Right atrium auricular region (tissue), 2 donors: ENCODE measurements around the gene KANK4. TPM values are rescaled to one million over a fixed set of nuclear protein-coding genes. Genes with fewer than 3 reads are reported as not detected.

ENCODE experiments used
- DNase-seq: peaks from one replicate; pipeline ENCODE4 v3.0.0-alpha.2; 2019; ENCODE audit warnings: low spot score
- H3K27ac ChIP-seq, 2 donors: fragments of 200-600 bp; sonication (generic); 1 replicate in 1 of 2; 2 replicates in 1 of 2; pipeline ENCODE4 v1.5.1; 2016 to 2019
- H3K27me3 ChIP-seq, 2 donors: fragments of 200-600 bp; sonication (generic); one replicate each; pipeline versions ENCODE4 v1.5.1 to v1.6.0; 2017 to 2019
- H3K36me3 ChIP-seq: fragments of 200-600 bp; sonication (generic); one replicate; pipeline ENCODE4 v1.5.1; 2016
- H3K4me1 ChIP-seq, 2 donors: fragments of 200-600 bp; sonication (generic); one replicate each; pipeline versions ENCODE4 v1.5.1 to v1.6.0; 2017 to 2019
- H3K4me3 ChIP-seq, 2 donors: fragments of 200-600 bp; sonication (generic); 1 replicate in 1 of 2; 2 replicates in 1 of 2; pipeline ENCODE4 v1.5.1; 2017 to 2019; ENCODE audit warnings: mild to moderate bottlenecking in 1 of 2, moderate library complexity in 1 of 2
- H3K9me3 ChIP-seq, 2 donors: fragments of 200-600 bp; sonication (generic); one replicate each; pipeline ENCODE4 v1.5.1; 2019
- total RNA-seq, 2 donors: library from RNA; depleted of rRNA; stranded (reverse); fragments of >200 nt; gene quantifications; one replicate each; pipeline ENCODE4 v1.1.0, GENCODE V29; 2016
- TF ChIP-seq, protein P1 (sequence below), 2 donors: fragments of 200-600 bp; sonication (generic); IDR thresholded peaks; one replicate each; pipeline ENCODE4 v1.5.1; 2019; ENCODE audit warnings: antibody characterized with exemption in 2 of 2

The KANK4 gene
- total RNA-seq: under 1 TPM; 0.12 to 0.63 TPM

DNA sequence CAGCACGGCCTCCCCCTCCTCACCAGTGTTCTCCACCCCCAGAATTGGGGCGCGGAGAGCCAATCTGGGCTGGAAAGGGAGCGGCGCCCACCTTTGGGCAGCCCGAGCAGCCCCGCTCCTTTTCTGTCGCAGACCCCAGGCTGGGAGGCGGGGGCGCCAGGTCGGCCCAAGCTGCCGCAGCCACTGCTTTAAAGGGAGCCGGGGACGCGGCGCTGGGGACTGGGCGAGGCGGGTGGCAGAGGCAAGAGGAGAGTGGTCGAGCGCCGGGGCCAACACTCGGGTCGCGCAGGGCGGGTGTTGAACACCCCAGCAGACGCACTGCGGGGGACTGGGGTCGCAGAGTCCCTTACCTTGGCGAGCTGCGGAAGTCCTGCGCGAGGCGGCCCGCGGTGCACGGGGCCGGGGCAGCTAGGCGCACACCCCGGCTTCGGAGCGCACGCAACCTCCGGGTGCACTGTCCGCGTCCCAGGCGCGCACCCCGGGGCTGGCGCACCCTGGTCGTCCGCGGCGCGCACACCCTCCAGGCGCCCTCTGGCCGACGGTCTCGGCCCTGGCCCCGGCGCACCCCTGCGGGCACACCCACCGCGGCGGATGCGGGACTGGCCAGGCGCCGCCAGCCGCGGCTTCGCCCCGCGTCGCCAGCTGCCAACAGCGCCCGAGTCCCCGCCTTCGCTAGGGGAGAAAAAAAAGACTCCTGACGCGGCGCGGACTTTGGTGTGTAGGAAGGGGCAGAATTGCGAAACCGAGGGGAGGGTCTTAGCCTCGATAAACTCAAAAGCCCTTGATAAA, at the start of gene KANK4:
Gene KANK4, minus strand, starts transcription at position 679 of the 789 bp plus-strand sequence. CDS start 37,870 bp downstream, outside the sequence.
- Histone ChIP-seq H3K27me3 (peaks cover 0 to 10% of the 10 kb centered on the region in 2 donors), H3K4me1 (peaks cover 0 to 13% of the 10 kb centered on the region in 2 donors), H3K9me3 (no peaks in the 10 kb centered on the region), H3K4me3 (peak within 1 kb of the TSS; percentile 23 to 47), H3K27ac (no peak within 1 kb of the TSS), H3K36me3 (no peaks in the 10 kb centered on the region)
- TF ChIP-seq, protein P1, sequence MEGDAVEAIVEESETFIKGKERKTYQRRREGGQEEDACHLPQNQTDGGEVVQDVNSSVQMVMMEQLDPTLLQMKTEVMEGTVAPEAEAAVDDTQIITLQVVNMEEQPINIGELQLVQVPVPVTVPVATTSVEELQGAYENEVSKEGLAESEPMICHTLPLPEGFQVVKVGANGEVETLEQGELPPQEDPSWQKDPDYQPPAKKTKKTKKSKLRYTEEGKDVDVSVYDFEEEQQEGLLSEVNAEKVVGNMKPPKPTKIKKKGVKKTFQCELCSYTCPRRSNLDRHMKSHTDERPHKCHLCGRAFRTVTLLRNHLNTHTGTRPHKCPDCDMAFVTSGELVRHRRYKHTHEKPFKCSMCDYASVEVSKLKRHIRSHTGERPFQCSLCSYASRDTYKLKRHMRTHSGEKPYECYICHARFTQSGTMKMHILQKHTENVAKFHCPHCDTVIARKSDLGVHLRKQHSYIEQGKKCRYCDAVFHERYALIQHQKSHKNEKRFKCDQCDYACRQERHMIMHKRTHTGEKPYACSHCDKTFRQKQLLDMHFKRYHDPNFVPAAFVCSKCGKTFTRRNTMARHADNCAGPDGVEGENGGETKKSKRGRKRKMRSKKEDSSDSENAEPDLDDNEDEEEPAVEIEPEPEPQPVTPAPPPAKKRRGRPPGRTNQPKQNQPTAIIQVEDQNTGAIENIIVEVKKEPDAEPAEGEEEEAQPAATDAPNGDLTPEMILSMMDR (IDR thresholded peaks at IDR 0.05): no peak
- DNase-seq: no peak

DNA sequence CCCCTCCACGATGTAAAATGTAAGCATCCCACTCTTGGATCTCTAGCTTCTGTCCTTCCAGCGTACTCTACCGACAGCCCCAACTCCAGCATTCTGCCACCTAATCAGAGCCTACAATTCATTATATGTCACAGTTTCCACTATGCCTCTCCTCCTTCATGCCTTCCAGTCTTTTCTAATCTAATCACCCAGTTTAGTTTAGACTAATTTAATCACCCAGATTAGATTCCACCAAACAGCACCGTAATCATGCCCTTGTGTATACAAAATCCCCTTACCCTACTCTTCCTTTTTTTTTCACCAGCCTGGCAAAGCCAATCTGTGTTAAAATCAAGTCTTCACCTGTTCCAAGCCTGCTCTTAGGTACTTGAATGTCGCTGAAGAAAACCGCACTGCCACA, 49.8 kb upstream of the KANK4 start:
- Histone ChIP-seq H3K27ac (no peak overlapping the region), H3K27me3 (no peaks in the 10 kb centered on the region), H3K4me3 (no peak overlapping the region), H3K4me1 (no peaks in the 10 kb centered on the region), H3K36me3 (no peaks in the 10 kb centered on the region), H3K9me3 (no peaks in the 10 kb centered on the region)
- TF ChIP-seq, protein P1 (IDR thresholded peaks at IDR 0.05): no peak
- no peak for DNase-seq

DNA sequence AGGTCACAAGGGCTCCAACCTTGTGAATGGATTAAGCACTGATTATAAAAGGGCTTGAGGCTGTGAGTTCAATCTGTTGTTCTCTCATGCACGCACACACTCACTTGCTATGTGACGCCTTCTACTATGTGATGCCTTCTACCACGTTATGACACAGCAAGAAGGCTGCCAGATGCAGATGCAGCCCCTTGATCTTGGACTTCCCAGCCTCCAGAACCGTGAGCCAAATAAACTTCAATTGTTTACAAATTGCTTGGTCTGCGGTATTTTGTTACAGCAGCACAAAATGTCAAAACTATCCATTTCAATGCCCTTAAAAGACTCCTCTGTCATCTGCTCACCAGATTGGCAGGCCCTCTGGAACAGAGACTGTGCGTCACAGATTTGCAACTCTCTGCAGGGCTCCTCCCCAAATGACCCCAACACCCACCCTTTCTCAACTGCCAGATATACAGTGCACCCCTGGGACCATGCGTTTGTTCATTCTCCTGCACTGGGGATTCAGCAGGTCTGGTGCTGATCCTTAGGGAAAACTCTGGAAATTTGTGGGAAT, 47.8 kb upstream of the KANK4 start:
- TF ChIP-seq, protein P1 (IDR thresholded peaks at IDR 0.05): no peak
- H3K4me1 ChIP-seq: no peaks in the 10 kb centered on the region
- no peaks in the 10 kb centered on the region for H3K9me3 ChIP-seq
- H3K36me3 ChIP-seq: no peaks in the 10 kb centered on the region
- no peak overlapping the region for H3K4me3 ChIP-seq
- H3K27me3 ChIP-seq: no peaks in the 10 kb centered on the region
- no peak overlapping the region for H3K27ac ChIP-seq
- DNase-seq: peak; percentile 9

DNA sequence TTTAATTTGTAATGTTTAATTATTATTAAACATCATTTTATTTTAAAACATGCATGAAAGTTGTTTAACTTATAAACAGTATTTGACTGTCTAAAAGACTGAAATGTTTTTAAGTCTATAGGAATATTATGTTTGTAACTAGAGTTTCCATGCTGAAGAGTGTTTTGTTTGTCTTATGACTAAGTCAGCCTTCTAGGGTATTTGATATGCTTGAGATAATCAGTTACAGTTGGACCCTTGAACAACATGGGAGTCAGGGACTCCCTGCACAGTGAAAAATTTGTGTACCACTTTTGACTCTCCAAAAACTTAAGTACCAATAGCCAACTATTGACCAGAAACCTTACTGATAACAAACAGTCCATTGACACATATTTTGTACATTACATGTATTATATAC, 45.5 kb upstream of the KANK4 start:
- Histone ChIP-seq H3K4me3 (no peak overlapping the region), H3K27me3 (no peaks in the 10 kb centered on the region), H3K27ac (no peak overlapping the region), H3K4me1 (no peaks in the 10 kb centered on the region), H3K36me3 (no peaks in the 10 kb centered on the region), H3K9me3 (no peaks in the 10 kb centered on the region)
- no peak for DNase-seq
- TF ChIP-seq, protein P1 (IDR thresholded peaks at IDR 0.05): no peak

DNA sequence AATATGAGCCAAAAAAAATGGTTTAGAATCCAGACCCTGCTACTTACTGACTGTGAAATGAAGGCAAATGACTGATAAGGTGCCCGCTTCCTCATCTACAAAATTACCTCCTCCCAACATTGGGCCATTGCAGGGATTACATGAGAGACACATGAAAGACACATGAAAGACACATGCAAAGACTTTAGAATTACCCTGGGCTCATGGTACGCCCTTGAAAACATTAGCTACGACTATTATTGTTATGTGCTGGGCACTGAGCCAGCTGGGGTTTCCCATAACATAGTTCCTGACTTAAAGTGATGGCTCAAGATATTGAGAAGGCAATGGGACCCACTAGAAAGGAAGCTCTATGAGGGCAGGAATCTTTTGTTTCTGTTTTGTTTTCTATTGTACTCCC, 43.7 kb upstream of the KANK4 start:
- TF ChIP-seq, protein P1 (IDR thresholded peaks at IDR 0.05): no peak
- no peak overlapping the region for H3K27ac ChIP-seq

More for the DNA sequence above, 43.7 kb upstream of the KANK4 start:
- Histone ChIP-seq H3K36me3 (no peaks in the 10 kb centered on the region), H3K4me1 (no peaks in the 10 kb centered on the region), H3K9me3 (no peaks in the 10 kb centered on the region), H3K4me3 (no peak overlapping the region), H3K27me3 (no peaks in the 10 kb centered on the region)
- no peak for DNase-seq
